Colonic mucosa (tissue), 4 donors: ENCODE results near the gene HPS1. TPM values are rescaled to one million over a fixed set of nuclear protein-coding genes. Genes with fewer than 3 reads are reported as not detected.

Experiments
- DNase-seq: peaks from one replicate; pipeline ENCODE4 v3.0.0-alpha.2; 2020
- H3K27ac ChIP-seq: fragments of 200-600 bp; one replicate; pipeline ENCODE4 v1.8.0; 2021
- H3K27me3 ChIP-seq: fragments of 200-600 bp; one replicate; pipeline ENCODE4 v1.8.0; 2021
- H3K36me3 ChIP-seq: fragments of 200-600 bp; one replicate; pipeline ENCODE4 v1.8.0; 2021
- H3K4me1 ChIP-seq: fragments of 200-600 bp; one replicate; pipeline ENCODE4 v1.8.0; 2021; ENCODE audit warnings: mild to moderate bottlenecking
- H3K4me3 ChIP-seq: fragments of 200-600 bp; one replicate; pipeline ENCODE4 v1.8.0; 2021
- H3K9ac ChIP-seq, 2 donors: one replicate each; pipeline ENCODE4 v1.7.0; 2013; ENCODE audit warnings: control low read depth in 2 of 2, low read depth in 2 of 2, low read length in 2 of 2
- H3K9me3 ChIP-seq: fragments of 200-600 bp; one replicate; pipeline ENCODE4 v1.8.0; 2021
- intact Hi-C: fragments of 100-400 bp; cut with DNase I; formaldehyde crosslinking; loops from one replicate; pipeline ENCODE4 v1.14.1; 2022
- total RNA-seq, 2 donors: library from RNA; stranded (reverse); fragmentation: NEBNext Ultra II Directional in 1 of 2; extraction: Animal tissue kit (Norgen Biotek cat#: 25700) in 1 of 2; gene quantifications; one replicate each; pipeline ENCODE4 v1.2.1, GENCODE V29; 2021
- TF ChIP-seq, protein P1 (sequence below): fragments of 200-600 bp; IDR thresholded peaks from one replicate; pipeline ENCODE4 v1.8.0; 2022; ENCODE audit warnings: antibody characterized with exemption, mild to moderate bottlenecking
- donor health status: healthy.
- donor health status: DM: no; HTN: no; CAD: no.
- donor health status: DM: no; HTN: no; CAD: no.

HPS1 gene
- total RNA-seq, 2 donors from 2014 or later: 69.5 to 72.2 TPM

DNA sequence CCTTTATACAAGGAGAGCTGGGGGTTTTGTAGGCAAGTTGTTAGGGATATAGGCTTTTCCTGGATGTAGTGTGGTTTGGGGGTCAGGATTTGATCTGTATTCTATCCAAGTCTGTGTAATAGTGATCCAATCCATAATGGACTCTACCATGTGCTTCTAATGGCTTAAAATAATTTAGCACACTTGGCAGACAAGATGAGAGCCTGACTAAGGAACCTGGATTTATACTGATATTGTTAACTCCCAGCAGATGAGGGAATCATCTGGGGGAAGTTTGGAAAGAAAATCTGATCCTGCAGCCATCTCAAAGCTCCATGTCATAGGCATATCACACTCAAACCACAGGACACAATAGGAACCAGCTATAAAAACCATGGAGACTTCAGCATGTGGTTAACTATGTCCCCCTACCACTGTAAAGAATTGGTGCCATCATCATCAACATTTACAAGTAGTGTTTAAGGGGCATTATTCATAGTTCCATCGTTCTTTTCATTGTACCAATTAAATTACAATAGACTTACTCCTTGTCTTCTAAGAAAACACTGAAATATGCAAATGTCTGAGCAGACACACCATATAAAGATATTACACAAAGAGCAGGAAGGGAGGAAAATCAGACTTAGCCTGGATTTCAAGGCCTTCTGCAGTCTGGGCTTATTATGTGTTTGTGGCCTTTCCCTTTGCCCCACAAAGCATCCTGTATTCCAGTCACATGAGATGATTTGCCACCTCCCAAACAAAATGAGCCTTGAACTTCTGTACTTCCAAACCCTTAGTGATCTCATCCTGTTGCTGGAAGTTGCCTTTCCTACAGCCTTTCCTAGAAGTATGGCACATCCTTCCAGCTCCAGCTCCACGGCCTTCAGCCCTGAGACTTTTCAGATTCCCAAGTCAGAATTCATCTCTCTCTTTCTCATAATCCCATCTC lies 22.5 kb upstream of the HPS1 start:
- intact Hi-C loops: loop anchor here (5.0 to 10.0 kb wide), 4 partner anchors 106 to 778 kb away; no protein-coding TSS in a partner anchor
- DNase-seq: no peak

DNA sequence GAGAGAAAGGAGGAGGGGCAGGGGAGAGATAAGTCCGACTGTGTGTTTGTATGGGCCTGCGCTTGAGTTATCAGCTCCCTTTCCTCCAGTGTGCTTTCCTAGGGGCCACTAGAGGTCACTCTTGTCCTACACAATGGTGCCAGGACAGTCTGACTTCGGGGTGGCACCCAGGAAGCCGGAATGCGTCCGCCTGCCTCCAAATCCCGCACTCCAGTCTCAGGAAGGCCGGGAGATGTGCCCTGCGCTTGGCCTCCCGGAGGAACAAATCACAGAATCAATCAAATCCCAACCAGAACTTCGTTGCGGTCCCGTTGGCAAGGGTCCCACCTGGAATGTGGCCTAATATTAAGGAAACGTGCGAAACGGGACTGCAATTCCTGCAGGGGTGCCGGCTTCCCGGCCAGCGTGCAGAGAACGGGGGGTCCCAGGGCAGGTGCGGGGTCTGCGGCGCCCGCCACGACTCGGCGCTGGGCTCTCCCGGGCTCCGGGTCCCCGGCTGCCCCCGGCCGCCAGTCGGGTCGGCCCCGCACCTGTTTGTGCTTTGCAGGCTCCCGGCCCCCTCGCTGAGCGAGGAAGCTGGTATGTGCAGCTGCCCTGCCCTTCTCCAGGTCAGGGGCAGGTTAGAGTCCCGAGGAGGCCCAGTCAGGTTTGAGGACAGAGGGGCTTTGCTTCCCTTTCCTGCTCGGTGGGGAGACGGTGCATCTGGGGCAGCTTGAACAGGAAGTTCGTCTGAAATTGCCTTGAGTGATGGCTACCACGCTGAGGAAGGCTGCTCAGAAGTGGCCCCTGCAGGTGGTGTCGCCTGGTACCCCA lies 21.0 kb upstream of the HPS1 start:
- TF ChIP-seq, protein P1, sequence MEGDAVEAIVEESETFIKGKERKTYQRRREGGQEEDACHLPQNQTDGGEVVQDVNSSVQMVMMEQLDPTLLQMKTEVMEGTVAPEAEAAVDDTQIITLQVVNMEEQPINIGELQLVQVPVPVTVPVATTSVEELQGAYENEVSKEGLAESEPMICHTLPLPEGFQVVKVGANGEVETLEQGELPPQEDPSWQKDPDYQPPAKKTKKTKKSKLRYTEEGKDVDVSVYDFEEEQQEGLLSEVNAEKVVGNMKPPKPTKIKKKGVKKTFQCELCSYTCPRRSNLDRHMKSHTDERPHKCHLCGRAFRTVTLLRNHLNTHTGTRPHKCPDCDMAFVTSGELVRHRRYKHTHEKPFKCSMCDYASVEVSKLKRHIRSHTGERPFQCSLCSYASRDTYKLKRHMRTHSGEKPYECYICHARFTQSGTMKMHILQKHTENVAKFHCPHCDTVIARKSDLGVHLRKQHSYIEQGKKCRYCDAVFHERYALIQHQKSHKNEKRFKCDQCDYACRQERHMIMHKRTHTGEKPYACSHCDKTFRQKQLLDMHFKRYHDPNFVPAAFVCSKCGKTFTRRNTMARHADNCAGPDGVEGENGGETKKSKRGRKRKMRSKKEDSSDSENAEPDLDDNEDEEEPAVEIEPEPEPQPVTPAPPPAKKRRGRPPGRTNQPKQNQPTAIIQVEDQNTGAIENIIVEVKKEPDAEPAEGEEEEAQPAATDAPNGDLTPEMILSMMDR: peak; percentile 78
- no peaks in the 10 kb centered on the region for H3K36me3 ChIP-seq
- H3K9ac ChIP-seq: peak overlapping the region; percentile 71 to 74
- peak overlapping the region; percentile 69 for H3K4me3 ChIP-seq
- no peaks in the 10 kb centered on the region for H3K9me3 ChIP-seq
- intact Hi-C loops: loop anchor here (5.0 to 10.0 kb wide), 4 partner anchors 107 to 780 kb away; no protein-coding TSS in a partner anchor
- no peaks in the 10 kb centered on the region for H3K4me1 ChIP-seq
- peak; percentile 77 for DNase-seq
- H3K27me3 ChIP-seq: no peaks in the 10 kb centered on the region
- no peak overlapping the region for H3K27ac ChIP-seq

More for the DNA sequence above, 22.5 kb upstream of the HPS1 start:
- Histone ChIP-seq H3K9ac (no peak overlapping the region), H3K4me3 (no peak overlapping the region), H3K36me3 (no peaks in the 10 kb centered on the region), H3K9me3 (no peaks in the 10 kb centered on the region), H3K4me1 (no peaks in the 10 kb centered on the region), H3K27me3 (no peaks in the 10 kb centered on the region), H3K27ac (no peak overlapping the region)
- TF ChIP-seq, protein P1: no peak

DNA sequence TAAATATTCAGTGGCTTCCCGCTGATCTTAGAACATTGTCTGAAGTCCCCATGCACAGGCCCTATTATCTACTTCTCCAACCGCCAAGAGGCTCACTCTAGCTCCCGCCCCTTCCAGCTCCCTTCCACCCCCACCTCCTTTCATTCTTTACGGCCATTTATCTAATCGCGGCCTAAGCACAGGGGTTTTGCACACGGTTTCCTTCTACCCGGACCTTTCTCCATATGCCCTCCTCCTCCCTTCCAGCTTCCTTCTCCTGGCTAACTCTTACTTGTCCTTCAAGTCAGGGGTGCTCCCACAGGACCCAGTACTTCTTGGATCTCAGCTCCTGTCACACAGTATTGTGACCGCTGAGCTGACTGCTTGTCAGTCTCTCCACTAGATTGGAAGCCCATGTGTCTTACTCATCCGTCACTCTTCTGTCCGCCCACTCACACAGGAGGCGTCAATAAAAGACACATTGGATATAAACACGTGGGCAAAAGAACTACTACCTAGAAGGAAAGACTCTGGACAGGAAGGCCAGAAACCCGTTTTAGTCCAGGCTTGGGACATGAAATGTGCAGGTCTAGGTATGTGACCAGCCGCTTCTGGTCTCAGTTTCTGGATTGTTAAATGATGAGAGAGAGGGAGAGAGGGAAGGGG lies 20.2 kb upstream of the HPS1 start:
- TF ChIP-seq, protein P1: no peak
- Histone ChIP-seq H3K9me3 (no peaks in the 10 kb centered on the region), H3K36me3 (no peaks in the 10 kb centered on the region), H3K4me3 (no peak overlapping the region), H3K9ac (no peak overlapping the region), H3K4me1 (no peaks in the 10 kb centered on the region), H3K27ac (no peak overlapping the region), H3K27me3 (no peaks in the 10 kb centered on the region)
- intact Hi-C loops: loop anchor here (5.0 to 10.0 kb wide), 4 partner anchors 108 to 780 kb away; no protein-coding TSS in a partner anchor
- no peak for DNase-seq

DNA sequence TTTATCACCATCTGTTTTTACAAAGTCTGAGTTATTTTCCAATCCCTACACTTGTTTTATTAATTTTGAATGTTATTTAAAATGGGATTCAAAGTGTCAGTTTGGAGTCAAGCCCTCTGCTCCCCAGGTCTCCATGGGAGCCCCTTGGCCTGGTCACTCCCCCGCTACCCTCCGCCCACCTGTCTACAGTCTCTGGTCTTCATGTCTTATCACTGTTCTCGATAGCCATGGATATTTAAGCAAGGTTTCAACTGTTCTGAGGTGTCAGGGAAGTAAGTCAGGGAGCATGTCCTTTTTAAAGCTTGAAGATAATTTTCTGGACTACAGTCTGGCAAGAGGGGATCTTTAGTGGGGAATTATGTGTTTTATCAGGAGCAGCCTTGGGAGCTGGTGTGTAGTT lies 19.1 kb upstream of the HPS1 start:
- intact Hi-C loops: loop anchor here (5.0 to 10.0 kb wide), 4 partner anchors 109 to 781 kb away; no protein-coding TSS in a partner anchor
- H3K9me3 ChIP-seq: no peaks in the 10 kb centered on the region
- H3K27ac ChIP-seq: no peak overlapping the region
- TF ChIP-seq, protein P1: no peak
- H3K4me3 ChIP-seq: no peak overlapping the region
- no peak for DNase-seq
- H3K9ac ChIP-seq: no peak overlapping the region
- no peaks in the 10 kb centered on the region for H3K27me3 ChIP-seq
- no peaks in the 10 kb centered on the region for H3K36me3 ChIP-seq
- H3K4me1 ChIP-seq: no peaks in the 10 kb centered on the region
